Measurements from ENCODE around the gene PRAMEF12.
"Not testable (repeated sequence)": the region's sequence is repeated elsewhere in the genome, so short reads cannot be mapped to it uniquely, and the experiment has no call there.

PRAMEF12 gene

DNA sequence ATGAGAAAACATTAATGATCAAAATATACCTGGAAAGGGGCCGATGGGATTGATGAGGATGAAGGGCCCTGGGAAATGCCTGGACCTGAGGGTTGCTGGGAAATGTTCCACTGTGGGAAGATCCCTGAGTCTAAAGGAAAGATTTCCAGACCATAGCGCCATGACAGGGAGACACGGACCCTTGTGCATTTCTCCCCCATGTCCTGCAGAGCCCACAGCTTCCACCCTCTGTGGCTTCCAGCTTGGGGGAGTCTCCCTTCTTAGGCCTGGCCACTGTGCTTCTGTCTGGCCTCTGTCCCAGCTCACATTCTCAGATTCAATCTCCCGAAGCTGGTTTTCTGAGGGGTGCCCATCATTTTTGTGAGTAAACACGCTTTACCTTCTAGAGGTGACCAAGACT, 1.0 kb upstream of the PRAMEF12 start:
- DNase-seq: no peak

DNA sequence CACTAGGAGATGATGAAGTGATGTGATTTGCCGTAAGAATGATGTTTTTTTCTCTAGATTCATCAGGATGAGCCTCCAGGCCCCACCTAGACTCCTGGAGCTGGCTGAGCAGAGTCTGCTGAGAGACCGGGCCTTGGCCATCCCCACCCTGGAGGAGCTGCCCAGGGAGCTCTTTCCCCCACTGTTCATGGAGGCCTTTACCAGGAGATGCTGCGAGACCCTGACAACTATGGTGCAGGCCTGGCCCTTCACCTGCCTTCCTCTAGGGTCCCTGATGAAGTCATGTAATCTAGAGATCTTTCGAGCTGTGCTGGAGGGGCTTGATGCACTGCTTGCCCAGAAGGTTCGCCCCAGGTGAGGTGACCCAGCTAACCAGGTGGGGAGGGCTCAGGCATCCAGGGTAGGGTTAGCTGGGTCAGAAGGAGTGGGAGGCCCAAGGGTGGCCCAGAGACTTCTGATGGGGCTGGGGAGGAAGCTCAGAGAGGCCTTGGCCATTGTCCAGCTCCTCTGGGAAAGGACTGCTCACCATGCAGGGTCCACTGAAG, 1.3 kb downstream of the PRAMEF12 start:
- DNase-seq: no peak

DNA sequence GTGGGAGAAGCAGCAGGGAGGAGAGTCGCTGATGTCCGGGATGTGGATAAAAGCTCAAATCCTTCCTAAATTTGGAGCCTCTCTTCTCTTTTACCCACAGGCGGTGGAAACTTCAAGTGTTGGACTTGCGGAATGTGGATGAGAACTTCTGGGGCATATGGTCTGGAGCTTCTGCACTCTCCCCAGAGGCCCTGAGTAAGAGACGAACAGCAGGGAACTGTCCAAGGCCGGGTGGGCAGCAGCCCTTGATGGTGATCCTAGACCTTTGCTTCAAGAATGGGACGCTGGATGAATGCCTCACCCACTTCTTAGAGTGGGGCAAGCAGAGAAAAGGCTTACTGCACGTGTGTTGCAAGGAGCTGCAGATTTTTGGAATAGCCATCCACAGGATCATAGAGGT, 1.9 kb downstream of the PRAMEF12 start:
- no peak for DNase-seq

DNA sequence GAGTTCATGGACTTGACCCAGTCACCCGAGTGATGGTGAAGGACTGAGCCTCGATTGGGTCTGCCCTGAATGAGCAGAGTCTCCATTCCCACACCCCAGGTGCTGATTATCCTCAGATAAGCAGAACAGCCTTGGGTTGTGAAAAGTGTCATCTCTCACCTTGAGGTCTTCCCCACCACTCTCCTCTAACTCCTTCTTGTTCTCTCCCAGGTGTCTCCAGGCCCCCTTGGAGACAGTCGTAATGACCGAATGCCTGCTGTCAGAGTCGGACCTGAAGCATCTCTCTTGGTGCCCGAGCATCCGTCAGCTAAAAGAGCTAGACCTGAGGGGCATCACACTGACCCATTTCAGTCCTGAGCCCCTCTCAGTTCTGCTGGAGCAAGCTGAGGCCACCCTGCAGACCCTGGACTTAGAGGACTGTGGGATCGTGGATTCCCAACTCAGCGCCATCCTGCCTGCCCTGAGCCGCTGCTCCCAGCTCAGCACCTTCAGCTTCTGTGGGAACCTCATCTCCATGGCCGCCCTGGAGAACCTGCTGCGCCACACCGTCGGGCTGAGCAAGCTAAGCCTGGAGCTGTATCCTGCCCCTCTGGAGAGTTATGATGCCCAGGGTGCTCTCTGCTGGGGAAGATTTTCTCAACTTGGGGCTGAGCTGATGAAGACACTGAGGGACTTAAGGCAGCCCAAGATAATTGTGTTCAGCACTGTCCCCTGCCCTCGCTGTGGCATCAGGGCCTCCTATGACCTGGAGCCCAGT, 3.4 kb downstream of the PRAMEF12 start:
- no peak for DNase-seq

DNA sequence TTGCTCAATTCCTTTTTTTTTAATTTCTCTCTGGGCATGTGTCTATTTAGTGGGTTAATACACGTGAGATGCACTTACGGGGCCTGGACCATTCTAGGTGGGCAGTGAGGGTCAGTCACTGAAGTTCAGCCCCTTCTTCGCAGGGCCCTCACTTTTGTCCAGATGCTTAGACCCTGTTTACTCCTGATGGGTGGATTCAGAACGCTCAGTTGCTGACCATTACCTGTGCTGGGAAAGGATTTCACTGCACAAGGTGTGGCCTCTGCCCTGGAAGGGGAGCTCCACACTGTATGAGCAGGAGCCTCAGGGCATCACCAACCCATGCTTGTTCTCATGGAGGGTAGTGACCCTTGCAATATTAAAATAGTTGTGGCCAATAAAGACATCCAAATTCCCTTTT, 4.5 kb downstream of the PRAMEF12 start:
- DNase-seq: no peak

DNA sequence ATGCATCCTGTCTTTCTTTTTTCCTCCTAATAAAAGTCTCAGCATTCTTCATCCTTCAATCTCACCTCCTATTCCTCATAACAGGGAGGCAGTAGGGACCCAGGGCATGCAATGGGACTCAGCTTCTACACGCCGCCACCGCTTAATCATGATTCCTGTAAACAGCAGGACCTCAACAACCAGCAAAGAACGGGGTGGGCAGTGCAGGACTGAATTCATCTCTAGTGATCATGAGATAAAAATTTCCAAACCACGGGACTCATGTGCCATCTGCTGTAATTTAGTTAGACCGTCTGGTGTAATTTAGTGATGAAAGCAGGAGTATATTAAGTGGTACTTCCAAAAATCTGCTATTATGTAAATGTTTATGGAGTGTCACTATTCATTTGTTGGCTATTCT, 5.4 kb downstream of the PRAMEF12 start:
- DNase-seq: no peak

DNA sequence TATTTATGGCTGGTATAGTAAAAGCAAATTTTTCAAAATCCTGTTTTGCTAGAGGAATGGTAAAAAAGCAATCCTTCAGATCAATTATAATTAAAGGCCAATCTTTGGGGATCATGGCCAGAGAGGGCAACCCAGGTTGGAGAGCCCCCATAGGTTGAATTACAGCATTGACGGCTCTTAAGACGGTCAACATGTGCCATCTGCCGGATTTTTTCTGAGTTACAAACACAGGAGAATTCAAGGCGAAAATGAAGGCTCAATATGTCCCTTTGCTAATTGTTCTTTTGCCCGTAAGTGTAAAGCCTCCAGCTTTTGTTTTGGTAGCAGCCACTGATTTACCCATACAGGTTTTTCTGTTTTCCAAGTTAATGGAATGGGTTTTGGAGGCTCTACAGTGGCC, 8.0 kb downstream of the PRAMEF12 start:
- DNase-seq: not testable (repeated sequence)

DNA sequence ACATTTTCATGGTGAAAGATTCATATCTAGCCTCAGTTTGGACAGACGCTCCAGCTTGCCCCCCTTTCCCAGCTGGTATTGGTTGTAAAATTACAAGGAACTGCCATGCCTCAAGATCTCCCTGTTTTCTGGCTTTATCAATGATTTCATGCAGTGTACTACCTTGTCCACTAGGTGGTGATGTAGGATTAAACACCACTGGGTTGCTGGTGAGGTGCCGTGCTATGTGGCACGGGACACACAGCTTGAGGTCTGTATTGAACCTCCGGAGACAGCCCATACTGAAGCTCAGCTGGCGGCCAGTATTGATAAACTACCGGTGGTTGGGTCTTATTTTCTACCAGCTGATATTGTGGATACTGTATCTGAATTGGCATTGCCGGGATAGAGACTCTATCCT, 10.2 kb downstream of the PRAMEF12 start:
- peak; percentile 0 for DNase-seq

DNA sequence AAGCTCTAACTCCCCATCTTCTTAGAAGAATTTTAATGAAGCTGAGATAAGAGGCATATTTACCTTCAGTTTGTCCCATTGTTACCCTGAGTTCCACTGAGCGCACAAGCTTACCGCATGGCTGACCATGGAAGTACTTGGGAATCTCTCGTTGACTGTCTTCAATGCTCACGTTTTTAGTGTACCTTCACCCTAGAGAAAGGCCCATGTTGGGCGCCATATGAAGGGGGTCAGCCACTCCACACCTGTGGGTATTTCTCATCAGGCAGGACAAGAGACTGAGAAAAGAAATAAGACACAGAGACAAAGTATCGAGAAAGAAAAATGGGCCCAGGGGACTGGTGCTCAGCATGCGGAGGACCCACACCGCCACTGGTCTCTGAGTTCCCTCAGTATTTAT, 11.2 kb downstream of the PRAMEF12 start:
- DNase-seq: not testable (repeated sequence)

DNA sequence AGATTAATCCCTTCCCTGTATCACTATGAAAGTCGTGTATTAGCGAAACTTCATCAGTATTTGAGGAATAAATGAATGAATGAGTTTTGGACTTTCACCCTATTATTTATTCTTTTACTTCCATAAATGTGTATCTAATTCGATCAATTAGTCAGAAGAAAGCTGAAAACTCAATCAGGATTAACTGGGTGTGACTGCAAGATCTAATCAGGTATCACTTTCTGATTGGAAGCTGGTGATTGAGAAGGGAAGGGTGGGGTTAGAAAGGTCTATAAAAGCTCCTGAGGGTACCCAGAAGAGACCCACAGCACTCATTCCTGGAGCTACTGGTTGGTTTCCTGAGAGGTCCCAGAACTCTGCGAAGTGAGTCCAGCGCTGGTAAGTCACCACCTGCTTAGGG, 17.6 kb downstream of the PRAMEF12 start, which contains the start of gene PRAMEF1:
Gene PRAMEF1, plus strand, starts transcription at position 301 of the 400 bp plus-strand sequence. CDS start 1,831 bp downstream, outside the sequence.
- DNase-seq: not testable (repeated sequence)

DNA sequence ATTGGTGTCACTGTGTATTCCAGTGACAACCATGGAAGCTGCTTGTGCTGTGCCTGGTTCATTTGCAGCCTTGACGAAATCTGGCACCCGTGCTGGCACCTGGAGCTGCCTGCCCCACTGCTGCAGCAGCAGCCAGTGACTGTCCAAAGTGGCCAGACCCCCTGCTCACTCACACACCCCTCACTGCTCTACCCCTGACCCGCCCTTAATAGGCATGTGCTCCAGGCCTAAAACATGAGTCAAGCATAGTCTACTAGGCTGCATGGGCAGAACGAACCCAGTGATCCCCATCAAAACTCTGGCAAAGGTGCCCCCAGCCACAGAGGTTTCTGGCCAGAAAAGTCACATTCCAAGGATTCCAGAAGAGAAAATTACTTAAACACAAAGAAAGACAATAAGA, 25.4 kb downstream of the PRAMEF12 start:
- no peak for DNase-seq

DNA sequence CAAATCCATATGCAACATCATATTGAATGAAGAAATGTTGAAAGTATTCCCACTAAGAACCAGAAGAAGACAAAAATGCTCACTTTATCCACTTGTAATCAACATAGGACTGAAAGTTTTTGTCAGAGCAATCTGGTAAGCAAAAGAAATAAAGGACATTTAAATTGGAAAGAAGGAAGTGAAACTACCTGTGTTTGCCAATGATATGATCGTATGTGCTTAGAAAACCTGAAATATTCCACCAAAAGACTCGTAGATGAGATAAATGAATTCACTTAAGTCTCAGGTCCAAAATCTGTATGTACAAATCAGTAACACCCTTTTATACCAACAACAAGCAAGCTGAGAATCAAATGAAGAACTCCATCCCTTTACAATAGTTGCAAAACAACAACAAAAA, 26.2 kb downstream of the PRAMEF12 start:
- DNase-seq: no peak

DNA sequence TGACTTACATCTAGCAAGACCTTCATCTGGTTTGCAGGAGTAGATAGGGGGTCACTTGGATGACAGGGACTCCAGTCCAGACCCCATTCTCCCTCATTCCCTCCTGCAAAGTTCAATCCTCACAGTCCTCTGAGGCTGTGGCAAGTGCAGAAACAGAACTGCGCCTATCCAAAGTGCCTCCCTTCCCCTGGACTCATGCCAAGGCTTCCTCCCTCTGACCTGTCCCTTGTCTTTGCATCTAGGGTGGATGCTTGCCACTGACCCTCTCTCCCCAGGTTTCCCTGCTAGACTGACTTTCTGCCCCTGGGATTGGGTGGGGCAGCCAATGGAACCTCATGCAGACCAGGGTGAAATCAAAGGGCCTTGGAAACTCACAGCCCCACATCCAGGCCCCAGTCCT, 36.4 kb downstream of the PRAMEF12 start:
- no peak for DNase-seq

DNA sequence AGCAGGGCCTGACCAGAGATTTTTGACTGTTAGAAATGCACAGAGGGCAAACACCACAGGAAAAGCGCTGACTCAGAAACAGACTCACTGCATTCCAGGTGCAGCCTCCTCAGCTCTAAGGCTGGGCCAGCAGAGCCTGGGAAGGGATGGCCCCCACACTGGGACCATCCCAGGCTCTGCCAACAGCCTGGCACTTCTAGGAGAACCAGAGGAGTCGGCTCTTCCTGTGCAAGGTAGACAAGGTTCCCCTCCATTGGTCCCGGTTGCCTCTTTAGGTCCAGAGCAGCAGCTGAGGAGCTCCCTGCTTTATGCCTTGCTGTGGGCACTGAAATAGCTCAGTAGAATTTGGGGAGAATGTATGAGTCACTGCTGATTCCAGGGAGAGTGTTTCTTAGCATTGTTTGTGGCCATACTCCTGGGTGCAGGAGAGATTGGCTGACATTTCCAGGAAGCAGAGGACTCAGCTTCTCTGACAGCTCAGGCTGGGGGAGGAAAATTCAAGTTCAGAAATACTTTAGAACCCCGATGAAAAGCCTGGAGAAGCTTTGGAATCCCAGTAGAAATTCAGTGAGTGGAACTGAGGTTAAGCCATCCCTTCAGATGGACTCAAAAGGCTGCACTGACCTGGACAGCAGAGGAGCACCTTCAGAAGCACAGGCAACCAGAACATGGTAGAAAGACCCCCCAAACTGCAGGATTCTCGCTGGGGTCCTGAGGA, 37.3 kb downstream of the PRAMEF12 start:
- no peak for DNase-seq

DNA sequence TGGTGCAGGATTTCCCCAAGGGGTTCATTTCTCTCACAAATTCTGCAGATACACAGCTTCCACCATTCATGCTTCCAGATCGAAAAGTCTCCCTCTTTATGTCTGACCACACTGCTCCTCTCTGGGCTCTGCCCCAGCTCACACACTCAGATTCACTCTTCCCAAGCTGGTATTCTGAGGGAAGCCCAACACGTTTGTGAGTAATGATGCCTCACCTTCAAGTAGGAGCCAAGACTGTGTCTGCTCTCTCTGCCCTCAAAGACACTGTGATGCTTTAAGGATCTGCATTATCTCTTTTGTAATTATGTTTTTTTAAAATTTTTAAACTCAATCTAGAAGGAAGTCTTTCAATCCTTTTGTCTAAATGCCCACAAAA, 37.9 kb downstream of the PRAMEF12 start:
- no peak for DNase-seq

DNA sequence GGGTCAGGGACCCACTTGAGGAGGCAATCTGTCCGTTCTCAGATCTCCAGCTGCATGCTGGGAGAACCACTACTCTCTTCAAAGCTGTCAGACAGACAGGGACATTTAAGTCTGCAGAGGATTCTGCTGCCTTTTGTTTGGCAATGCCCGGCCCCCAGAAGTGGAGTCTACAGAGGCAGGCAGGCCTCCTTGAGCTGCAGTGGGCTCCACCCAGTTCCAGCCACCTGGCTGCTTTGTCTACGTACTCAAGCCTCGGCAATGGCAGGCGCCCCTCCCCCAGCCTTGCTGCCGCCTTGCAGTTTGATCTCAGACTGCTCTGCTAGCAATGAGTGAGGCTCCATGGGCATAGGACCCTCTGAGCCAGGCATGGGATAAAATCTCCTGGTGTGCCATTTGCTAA, 45.5 kb downstream of the PRAMEF12 start:
- DNase-seq: not testable (repeated sequence)

All from NCI-H345 (cell line).